Inflammatory macrophage treated with lipopolysaccharide for 1 hour (primary cell): ENCODE results near the gene ZNF423.

Experiments
- DNase-seq, 2 donors: peaks; one replicate each; pipeline ENCODE4 v3.0.0-alpha.2; 2020 to 2022

The ZNF423 gene

DNA sequence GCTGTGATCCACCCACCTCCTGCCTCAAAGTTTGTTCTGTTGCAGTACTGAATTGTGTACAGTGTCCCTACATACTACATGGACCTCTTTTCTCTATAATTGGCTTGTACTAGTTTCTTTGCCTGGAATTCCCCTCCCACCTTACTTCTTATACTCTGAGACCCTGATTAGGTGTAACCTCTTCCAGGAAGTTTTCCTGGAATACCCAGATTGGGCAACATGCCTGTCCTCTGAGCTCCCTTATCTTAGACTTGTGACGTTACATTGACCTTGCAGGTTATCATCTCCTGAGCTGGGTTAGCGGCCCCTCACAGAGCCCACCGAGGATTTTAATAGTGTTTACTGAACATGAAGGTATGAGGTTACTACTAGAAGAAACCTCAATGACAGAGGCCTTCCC, 237.0 kb downstream of the ZNF423 start:
- no peak for DNase-seq

DNA sequence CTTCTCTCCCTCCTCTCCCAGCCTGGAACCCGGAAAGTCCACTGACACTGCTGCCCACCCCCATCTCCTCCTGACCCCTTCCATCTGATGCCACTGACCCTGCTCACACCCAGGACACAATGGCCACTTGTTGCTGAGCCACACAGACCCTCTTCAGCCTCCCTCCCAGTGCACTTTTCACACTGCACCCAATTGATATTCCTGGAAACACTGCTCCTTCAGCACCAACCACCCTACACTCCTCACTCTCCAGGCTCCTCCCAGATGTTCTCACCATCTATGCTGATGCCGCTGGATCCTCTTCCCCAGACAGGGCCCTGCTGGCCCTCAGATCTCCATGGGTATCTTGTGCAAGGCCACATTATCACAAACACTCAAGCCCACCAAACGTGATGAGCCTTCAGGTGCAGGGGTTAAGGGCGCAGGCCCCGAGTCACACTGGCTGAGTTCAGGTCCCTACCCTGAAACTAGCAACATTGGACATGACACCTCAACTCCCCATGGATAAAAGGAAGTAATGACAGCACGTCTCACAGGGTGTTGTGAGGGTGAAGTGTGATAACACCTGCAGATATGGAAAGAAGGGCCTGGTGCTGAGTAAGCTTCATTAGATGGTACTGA, 238.1 kb downstream of the ZNF423 start:
- no peak for DNase-seq

DNA sequence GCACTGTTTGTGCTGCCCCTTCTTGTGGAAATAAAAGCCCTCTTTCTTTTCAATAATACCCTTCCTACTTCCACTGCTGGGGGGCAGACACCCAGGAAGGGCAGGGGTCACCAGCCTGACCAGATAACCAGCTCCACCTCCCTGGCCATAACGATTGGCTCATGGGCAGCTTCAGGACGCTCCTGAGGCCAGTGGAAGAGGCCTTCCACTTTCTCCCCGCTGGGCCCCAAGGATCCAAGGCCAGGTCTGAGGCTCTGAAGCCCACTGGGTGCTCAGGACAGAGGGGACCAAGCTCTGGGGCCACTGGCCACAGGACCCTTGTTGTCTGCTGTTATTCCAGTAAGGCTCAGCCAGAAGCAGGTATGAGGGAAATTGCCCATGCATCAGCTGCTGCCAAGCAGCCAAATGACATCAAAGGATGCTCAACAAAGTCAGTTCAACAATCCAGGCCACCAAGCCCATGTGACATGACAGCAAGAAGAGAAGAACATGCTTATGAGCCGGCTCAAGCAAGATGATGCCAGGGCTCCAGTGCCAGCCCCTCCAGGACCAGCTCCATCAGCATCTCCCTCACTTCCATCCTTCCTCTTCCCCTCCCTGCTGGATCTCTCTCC, 238.8 kb downstream of the ZNF423 start:
- no peak for DNase-seq

GRCh38 chr16:49615576-49615975, 240.3 kb downstream of the ZNF423 start:
- DNase-seq: no peak

- DNase-seq: no peak
These were observed 244.9 kb downstream of the ZNF423 start for GRCh38 chr16:49610983-49611382.

GRCh38 chr16:49608779-49609178, 247.1 kb downstream of the ZNF423 start:
- no peak for DNase-seq

DNA sequence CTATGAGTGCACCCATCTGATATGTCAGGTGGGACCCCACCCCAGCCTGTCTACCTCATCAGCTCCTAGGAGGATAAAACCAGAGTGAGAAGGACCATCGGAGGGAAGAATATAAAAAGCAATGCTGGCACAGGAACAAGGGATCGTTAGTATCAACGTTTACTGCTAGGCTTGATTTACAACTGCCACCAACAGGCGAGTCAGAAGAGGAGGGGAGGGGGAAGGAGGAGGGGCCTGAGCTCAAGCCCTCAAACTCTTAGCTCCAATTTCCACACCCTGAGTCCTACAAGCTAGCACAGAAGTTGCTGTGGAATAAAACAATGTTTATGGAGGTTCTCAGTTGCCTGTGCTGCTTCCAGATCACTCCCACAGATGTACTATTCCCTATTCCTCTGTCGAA, 247.8 kb downstream of the ZNF423 start:
- DNase-seq: no peak

DNA sequence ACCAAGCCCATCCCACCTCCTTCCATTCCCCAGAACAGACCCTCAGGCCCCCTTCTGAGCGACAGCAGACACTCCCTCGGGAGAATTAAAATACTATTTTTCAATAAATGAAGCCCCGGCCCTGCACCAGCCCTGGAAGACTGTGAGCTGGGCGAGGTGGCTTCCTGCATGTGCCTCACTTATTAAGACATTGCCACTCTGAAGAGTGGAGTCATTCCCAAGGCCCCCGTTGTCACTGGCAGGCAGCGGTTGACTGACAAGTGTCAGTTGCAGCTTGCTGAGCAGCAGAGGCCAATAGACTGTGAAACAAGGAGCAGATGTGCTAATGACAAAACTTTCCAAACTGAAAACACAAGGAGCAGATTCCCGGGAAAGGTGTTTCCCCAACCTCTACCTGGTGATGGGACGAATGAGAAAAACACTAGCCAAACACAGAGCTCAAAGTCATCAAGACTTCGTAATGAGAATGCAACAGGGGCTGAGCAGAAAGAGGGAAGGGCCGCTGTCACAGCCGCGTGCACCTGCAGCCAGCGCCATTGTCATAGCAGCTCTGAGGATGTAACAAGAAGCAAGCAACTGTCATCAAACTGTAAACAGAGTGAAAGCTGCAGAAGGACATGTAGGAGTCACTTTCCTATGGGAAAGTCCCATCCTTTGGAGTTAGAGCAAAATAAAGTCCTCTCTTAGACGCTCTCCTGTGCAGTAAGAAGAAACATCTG, 250.2 kb downstream of the ZNF423 start:
- DNase-seq: no peak

DNA sequence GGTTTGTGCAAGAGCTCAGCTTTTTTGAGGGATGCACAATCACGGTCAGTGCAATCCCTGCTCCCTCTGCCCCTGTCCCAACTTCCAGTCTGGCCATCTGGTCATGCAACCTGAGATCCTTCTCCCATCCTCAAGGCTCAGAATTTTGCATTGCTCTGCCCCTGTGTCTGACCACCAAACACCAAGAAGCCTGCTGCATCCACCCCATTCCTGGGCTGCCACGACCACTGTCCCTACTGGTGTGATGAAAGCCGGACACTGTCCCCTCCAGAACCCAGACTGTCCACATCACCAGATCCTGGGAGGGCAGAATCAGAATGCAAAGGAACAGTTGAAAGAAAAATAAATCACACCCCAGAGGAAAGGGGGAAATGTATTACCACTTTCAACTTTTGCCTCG, 251.3 kb downstream of the ZNF423 start:
- DNase-seq: no peak

DNA sequence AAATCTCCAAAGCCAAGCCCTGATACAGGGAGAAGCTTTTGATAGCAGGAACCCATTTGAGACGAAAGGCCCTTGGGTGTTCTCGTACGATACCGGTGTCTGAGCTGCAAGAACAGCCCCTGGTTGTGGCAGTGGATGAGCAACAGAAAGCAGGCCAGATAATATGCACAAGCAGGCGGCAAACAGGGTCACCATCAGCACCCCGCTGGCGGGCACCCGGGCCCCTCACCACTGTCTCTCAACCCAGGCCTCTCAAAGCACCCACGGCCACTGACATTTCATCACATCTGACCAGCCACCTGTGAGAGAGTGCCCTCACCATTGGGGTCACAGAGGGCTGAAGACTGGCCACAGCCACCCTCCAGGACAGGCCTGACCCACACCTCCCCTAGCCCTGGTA, 252.0 kb downstream of the ZNF423 start:
- no peak for DNase-seq

GRCh38 chr16:49602976-49603310, 253.0 kb downstream of the ZNF423 start:
- no peak for DNase-seq

DNA sequence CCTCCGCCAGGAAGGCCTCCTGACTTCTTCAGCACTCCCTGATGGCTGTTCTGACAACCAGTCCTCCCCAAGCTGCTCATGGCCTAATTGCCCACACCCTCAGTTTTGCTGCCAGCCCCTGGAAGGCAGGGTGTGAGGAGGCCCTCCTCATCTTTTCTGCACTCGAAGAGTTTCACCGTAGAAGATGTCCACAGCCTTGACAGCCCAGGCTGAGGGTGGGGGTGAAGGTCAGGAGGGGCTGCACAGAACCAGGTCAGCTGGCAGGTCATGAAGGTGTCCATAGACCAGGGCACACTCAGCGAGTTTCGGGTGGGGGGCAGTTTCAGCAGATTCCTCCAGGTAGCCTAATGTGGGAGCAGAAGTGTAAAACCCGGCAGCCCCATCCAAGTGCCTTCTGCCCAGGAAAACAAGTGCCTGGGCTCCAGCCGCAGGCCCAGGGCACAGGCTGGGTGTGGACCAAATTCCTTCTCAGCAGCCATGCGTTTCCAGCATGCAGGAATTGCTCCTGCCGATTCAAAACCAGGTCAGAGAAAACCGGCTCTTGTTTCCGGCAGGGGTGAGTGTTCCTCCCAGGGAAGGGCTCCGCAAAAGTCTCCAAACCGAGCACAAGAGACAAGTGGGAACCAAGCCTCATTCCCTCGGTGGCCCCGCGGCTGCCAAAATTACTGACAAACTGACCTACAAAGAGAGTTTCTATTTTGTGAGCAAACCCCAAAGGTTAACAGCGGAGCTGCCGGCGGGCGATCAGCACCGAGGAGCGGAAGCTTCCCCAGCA, 253.5 kb downstream of the ZNF423 start:
- no peak for DNase-seq

- no peak for DNase-seq
These were observed 254.3 kb downstream of the ZNF423 start for GRCh38 chr16:49601576-49601975.

DNA sequence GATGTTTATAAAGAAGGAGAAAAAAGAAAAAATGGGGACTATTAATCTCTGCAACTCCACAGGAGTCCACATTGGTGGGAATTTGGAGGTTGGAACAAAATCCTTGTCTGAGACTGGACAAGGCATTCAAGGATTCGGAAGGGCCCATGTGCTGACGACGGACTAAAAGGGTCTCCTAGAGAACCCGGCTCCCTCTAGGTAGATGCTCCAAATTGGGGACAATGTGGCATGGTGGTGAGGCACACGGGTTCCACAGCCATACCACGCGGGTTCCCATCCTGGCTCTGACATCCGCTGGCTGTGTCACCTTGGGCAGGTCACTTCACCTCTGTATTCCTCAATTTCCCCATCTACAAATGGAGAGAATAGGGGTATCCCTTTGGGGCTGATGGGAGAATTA, 254.9 kb downstream of the ZNF423 start:
- no peak for DNase-seq

DNA sequence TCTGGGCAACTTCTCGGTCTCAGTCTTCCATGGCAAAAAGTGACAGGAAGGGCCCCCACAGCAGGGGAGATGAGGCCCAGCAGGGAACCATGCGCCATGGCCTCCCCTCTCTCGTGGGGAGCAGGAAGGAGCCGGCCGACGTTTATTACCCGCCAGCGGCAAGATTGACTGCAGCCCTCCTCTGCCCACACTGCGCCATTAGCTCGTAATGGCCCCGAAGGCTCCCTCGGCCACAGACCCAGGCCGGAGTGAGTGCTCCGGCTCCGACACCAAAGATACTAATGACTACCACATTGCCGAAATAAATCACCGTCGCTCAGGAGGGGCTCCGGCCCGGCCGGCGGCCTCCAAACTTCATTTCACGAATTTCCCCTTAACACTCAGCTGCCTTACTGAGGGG, 255.4 kb downstream of the ZNF423 start:
- no peak for DNase-seq

- DNase-seq: no peak
These were observed 256.2 kb downstream of the ZNF423 start for GRCh38 chr16:49599704-49600103.

DNA sequence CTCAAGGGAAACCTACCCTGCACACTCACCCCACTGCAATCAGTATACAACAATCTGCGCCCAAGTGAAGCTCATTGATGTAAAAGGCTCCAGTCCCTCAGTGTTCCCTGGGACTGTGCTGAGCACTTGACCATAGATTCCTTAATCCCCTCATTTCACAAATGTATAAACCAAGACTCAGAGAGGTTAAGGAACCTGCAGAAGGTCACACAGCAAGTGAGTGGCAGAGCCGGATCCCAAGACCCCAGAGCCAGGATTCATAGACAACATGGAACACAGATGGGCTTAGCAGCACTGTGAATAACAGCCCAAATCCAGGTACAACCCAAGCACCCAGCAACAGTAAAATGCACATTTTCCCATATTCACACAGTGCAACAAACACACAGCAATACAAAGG, 256.6 kb downstream of the ZNF423 start:
- DNase-seq: no peak

GRCh38 chr16:49598383-49599170, 257.3 kb downstream of the ZNF423 start:
- no peak for DNase-seq

DNA sequence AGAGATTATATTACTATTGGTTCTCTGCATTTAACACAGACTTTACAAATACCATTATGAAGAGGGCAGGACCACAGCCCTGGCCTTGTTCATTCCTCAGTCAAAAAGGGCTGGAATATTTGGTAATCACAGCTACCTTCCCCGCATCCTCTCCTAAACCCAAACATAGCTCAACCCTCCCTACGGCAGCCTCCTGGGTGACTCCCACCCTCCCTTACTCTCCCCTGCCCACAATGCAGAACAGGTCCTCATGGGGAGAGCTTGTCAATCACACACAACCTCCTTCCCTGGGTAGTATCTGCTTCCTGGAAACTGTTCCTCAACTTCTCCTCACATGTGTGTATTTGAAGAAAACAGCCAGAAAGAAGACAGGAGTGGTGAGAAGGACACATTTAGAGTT, 258.1 kb downstream of the ZNF423 start:
- DNase-seq: no peak

- DNase-seq: no peak
These were observed 259.1 kb downstream of the ZNF423 start for GRCh38 chr16:49596648-49597291.

DNA sequence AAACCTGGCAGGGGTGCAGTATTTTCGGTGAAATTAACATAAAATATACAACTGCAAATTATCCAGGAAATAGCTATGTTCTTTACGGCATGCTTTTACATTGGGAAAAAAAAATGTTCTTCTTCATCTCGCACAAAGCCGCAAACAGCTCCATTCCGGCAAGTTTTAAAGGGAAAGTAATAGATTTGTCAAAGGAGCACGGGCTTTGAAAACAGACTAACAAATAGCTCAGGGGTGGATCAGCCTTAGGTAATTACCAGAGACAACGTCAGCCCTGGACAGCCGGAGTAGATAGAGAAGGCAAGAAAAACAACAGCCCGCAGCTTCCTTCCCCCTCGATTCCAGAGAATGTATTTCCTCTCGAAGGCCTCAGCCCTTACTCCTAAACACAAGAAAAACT, 259.8 kb downstream of the ZNF423 start:
- DNase-seq: no peak

DNA sequence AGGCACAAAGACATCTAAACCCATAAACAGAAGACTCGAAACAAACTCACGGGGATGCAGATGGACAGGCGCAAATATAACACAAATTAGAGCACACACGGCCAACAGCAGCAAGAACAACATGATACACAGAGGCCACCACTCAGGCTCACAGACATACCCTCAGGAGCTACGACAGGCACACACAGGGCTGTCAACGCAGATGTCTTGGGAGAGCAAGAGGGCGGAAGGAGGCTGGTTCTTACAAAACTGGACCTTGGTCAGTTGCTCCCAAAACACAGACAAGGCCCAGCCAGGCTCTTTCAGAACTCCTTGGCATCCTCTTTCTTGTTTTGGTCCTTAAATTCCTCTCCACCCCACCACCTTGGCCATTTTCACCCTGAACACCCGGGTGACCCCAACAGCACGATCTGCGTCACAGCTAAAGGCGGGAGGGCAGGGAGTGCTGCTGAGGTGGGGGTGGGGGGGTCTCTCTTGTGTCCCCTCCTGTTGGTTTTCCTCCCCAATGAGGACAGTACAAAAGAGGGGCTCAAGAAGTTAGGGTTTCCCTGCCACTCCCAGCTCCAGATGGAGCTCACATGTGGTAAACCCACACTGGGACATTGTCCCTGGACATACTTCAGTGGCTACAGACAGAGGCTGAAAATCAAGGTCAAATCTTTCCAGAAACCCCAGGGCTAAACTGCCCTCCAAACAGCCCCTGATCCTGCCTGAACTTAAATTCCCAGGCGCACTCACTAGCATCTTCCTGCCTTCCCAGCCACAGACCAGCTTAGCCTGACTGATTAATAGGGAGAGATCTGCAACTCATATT, 261.0 kb downstream of the ZNF423 start:
- DNase-seq: no peak
